Measurements from ENCODE around the gene BRD3OS. TPM values are rescaled to one million over a fixed set of nuclear protein-coding genes. Genes with fewer than 3 reads are reported as not detected.

The BRD3OS gene
- total and polyA plus RNA-seq, 2 donors (not counting 3 experiments of a cell fraction or from before 2014, with no cell fraction given): 11.9 to 15.4 TPM

DNA sequence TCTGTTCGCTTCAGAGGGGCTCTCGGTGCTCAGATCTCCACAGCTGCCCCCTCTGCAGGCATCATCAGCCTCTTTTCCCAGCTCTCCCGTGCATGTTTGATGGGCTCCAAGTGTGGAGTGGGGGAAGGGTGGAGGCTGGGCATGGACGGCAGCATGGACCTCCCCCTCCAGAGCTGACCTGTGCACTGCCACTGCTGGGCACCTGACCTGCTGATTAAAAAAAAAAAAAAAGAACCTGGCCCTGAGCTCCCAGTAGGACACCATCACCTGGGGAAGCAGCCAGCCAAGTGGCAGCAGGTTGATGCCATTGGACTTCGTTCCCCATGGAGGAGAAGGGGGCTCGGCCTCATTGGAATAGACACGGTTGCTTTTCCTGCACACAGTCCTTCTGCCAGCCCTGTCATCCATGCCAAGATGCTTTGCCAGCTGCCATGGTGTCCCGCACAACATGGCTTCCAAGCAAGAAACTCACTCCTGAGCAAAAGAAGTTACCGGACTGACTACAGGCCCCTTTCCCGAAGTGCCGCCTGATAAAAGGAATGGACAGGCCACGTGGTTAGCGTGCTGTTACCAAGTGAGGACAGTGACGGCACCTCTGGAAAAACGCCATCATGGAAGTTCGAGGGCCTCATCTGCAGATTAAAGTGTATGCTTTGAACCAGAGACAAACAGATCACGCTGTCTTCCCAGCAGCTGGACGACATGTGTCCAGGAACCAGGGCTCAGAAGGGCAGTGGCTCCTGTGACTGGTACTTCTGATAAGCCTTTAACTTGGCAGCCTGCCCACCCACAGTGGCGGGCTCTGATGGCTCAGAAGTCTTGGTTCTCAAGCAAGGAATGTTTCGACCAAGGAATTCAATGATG lies 14.7 kb upstream of the BRD3OS start:
- H3K4me1 ChIP-seq (ENCODE audit: control insufficient read depth, extremely low read depth, insufficient read depth, low read length): no peaks in the 10 kb centered on the region
- dilution Hi-C loops (cut with MboI; ENCODE audit: extremely low pct_ligation_motif_present, low sequenced_read_pairs) (no loop called here), intact Hi-C loops (cut with micrococcal nuclease) (no loop called here)
- no peaks in the 10 kb centered on the region for H4K20me1 ChIP-seq (replicated peaks; ENCODE audit: control insufficient read depth, extremely low read depth, insufficient read depth, low read length)
- FAIRE-seq: no peak
- no TSS peak for BruUV-seq (replicated peaks)
- ChIA-PET POLR2A (no interaction called here), CTCF (no interaction called here)
- H3K4me3 ChIP-seq (replicated peaks in 1 of 3; ENCODE audit: insufficient read depth in 1 of 3, low read depth in 1 of 3, low read length in 3 of 3): no peak overlapping the region
- no peaks in the 10 kb centered on the region for H3K9me3 ChIP-seq (replicated peaks; ENCODE audit: control insufficient read depth, insufficient read depth, low read length)
- no peak overlapping the region for H3K9ac ChIP-seq (replicated peaks; ENCODE audit: extremely low read depth, insufficient read depth, low read length)
- H3K9me1 ChIP-seq (replicated peaks; ENCODE audit: control insufficient read depth, extremely low read depth, insufficient read depth, low read length): no peaks in the 10 kb centered on the region
- H3K27ac ChIP-seq (ENCODE audit: insufficient read depth, low read depth, low read length): no peak overlapping the region
- H3K4me2 ChIP-seq (ENCODE audit: insufficient read depth, low read length): no peak overlapping the region
- TF ChIP-seq JUN (IDR thresholded peaks at IDR 0.05; ENCODE audit: borderline replicate concordance, insufficient read depth, insufficient read length, low read depth) (no peak), FOS (IDR thresholded peaks at IDR 0.05; ENCODE audit: borderline replicate concordance, insufficient read depth, low read length) (no peak), POLR2A (IDR thresholded peaks at IDR 0.05; ENCODE audit: low read depth, low read length) (no peak), MAX (IDR thresholded peaks at IDR 0.05; ENCODE audit: insufficient read depth, insufficient read length) (peak; percentile 73), EZH2 (IDR thresholded peaks at IDR 0.05; ENCODE audit: borderline replicate concordance, low read depth, low read length, severe bottlenecking) (no peak), GATA2 (IDR thresholded peaks at IDR 0.05; ENCODE audit: insufficient read depth, insufficient read length, low read depth, low read length) (peak; percentile 42)
- H3K36me3 ChIP-seq (ENCODE audit: control insufficient read depth in 2 of 2, extremely low read depth in 1 of 2, insufficient read depth in 2 of 2, low read length in 2 of 2): no peaks in the 10 kb centered on the region
- peaks cover 0 to 3% of the 10 kb centered on the region in 2 experiments for H3K27me3 ChIP-seq (ENCODE audit: control insufficient read depth in 2 of 2, insufficient read depth in 2 of 2, low read length in 2 of 2)
- no peaks in the 10 kb centered on the region for H3K79me2 ChIP-seq (ENCODE audit: control insufficient read depth, insufficient read depth, low read length)
- H2AFZ ChIP-seq (ENCODE audit: low read depth, low read length): no peak overlapping the region
- peak; percentile 82 for DNase-seq (ENCODE audit: low read depth, low spot score)

DNA sequence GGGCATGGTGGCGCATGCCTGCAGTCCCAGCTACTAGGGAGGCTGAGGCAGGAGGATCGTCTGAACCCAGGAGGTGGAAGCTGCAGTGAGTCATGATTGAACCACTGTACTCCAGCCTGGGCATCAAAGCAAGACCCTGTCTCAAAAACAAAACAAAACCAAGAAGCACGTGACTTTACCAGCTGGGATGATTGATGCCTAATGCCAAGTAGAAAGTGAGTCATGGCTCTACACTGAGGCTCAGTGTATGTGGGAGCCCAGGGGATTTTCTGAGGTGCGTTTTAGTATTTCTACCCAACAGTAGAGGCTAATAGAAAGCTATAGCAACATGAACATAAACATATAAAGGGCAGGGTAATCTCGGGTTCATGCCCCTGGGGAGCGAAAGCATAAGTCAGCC lies 13.9 kb upstream of the BRD3OS start:
- dilution Hi-C loops (cut with MboI; ENCODE audit: extremely low pct_ligation_motif_present, low sequenced_read_pairs) (no loop called here), intact Hi-C loops (cut with micrococcal nuclease) (no loop called here)
- H3K27me3 ChIP-seq (ENCODE audit: control insufficient read depth in 2 of 2, insufficient read depth in 2 of 2, low read length in 2 of 2): peaks cover 0 to 3% of the 10 kb centered on the region in 2 experiments
- no peaks in the 10 kb centered on the region for H3K4me1 ChIP-seq (ENCODE audit: control insufficient read depth, extremely low read depth, insufficient read depth, low read length)
- no peak overlapping the region for H3K9ac ChIP-seq (replicated peaks; ENCODE audit: extremely low read depth, insufficient read depth, low read length)
- CTCF ChIA-PET: no interaction called here
- no peaks in the 10 kb centered on the region for H3K36me3 ChIP-seq (ENCODE audit: control insufficient read depth in 2 of 2, extremely low read depth in 1 of 2, insufficient read depth in 2 of 2, low read length in 2 of 2)
- H3K79me2 ChIP-seq (ENCODE audit: control insufficient read depth, insufficient read depth, low read length): no peaks in the 10 kb centered on the region
- no peak overlapping the region for H3K27ac ChIP-seq (ENCODE audit: insufficient read depth, low read depth, low read length)
- no peak overlapping the region for H3K4me2 ChIP-seq (ENCODE audit: insufficient read depth, low read length)
- no peaks in the 10 kb centered on the region for H3K9me3 ChIP-seq (replicated peaks; ENCODE audit: control insufficient read depth, insufficient read depth, low read length)
- H2AFZ ChIP-seq (ENCODE audit: low read depth, low read length): no peak overlapping the region
- no TSS peak for BruUV-seq (replicated peaks)
- FAIRE-seq: no peak
- H3K9me1 ChIP-seq (replicated peaks; ENCODE audit: control insufficient read depth, extremely low read depth, insufficient read depth, low read length): no peaks in the 10 kb centered on the region
- H3K4me3 ChIP-seq (replicated peaks in 1 of 3; ENCODE audit: insufficient read depth in 1 of 3, low read depth in 1 of 3, low read length in 3 of 3): no peak overlapping the region
- no peaks in the 10 kb centered on the region for H4K20me1 ChIP-seq (replicated peaks; ENCODE audit: control insufficient read depth, extremely low read depth, insufficient read depth, low read length)
- no peak for TF ChIP-seq MYC (IDR thresholded peaks at IDR 0.05; ENCODE audit: low read depth, low read length)
- no peak for TF ChIP-seq POLR2AphosphoS5 (IDR thresholded peaks at IDR 0.05; ENCODE audit: insufficient read depth, low read depth, low read length)
- TF ChIP-seq, protein P1, sequence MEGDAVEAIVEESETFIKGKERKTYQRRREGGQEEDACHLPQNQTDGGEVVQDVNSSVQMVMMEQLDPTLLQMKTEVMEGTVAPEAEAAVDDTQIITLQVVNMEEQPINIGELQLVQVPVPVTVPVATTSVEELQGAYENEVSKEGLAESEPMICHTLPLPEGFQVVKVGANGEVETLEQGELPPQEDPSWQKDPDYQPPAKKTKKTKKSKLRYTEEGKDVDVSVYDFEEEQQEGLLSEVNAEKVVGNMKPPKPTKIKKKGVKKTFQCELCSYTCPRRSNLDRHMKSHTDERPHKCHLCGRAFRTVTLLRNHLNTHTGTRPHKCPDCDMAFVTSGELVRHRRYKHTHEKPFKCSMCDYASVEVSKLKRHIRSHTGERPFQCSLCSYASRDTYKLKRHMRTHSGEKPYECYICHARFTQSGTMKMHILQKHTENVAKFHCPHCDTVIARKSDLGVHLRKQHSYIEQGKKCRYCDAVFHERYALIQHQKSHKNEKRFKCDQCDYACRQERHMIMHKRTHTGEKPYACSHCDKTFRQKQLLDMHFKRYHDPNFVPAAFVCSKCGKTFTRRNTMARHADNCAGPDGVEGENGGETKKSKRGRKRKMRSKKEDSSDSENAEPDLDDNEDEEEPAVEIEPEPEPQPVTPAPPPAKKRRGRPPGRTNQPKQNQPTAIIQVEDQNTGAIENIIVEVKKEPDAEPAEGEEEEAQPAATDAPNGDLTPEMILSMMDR (IDR thresholded peaks at IDR 0.05; ENCODE audit: extremely low read depth in 1 of 2, insufficient read depth in 1 of 2, low read depth in 1 of 2, low read length in 2 of 2): no peak
- TF ChIP-seq EZH2 (IDR thresholded peaks at IDR 0.05; ENCODE audit: borderline replicate concordance, low read depth, low read length, severe bottlenecking): no peak
- TF ChIP-seq MAX (IDR thresholded peaks at IDR 0.05; ENCODE audit: insufficient read depth, insufficient read length): no peak
- TF ChIP-seq GATA2 (IDR thresholded peaks at IDR 0.05; ENCODE audit: insufficient read depth, insufficient read length, low read depth, low read length): no peak
- no peak for TF ChIP-seq JUN (IDR thresholded peaks at IDR 0.05; ENCODE audit: borderline replicate concordance, insufficient read depth, insufficient read length, low read depth)
- TF ChIP-seq FOS (IDR thresholded peaks at IDR 0.05; ENCODE audit: borderline replicate concordance, insufficient read depth, low read length): no peak
- TF ChIP-seq POLR2A (IDR thresholded peaks at IDR 0.05; ENCODE audit: low read depth, low read length): no peak
- DNase-seq (ENCODE audit: low read depth, low spot score): no peak
- POLR2A ChIA-PET: no interaction called here
